Prostate gland (tissue), 2 donors: Measurements from ENCODE around the gene METTL9. TPM values are rescaled to one million over a fixed set of nuclear protein-coding genes. Genes with fewer than 3 reads are reported as not detected.

Experiments
- DNase-seq: peaks from one replicate; pipeline ENCODE4 v3.0.0-alpha.2; 2019; ENCODE audit warnings: low spot score
- H3K27ac ChIP-seq, 2 donors: fragments of 200-600 bp; sonication (generic); 2 replicates each; pipeline ENCODE4 v1.5.1; 2017 to 2019
- H3K27me3 ChIP-seq: fragments of 200-600 bp; sonication (generic); replicated peaks from 2 replicates; pipeline ENCODE4 v1.5.1; 2019; ENCODE audit not compliant: insufficient read depth
- H3K36me3 ChIP-seq, 2 donors: fragments of 200-600 bp; sonication (generic); 1 replicate in 1 of 2; 2 replicates in 1 of 2; pipeline versions ENCODE4 v1.5.1 to v1.8.1; 2017 to 2019
- H3K4me1 ChIP-seq: fragments of 200-600 bp; sonication (generic); replicated peaks from 2 replicates; pipeline ENCODE4 v1.5.1; 2019
- H3K4me3 ChIP-seq, 2 donors: fragments of 200-600 bp; sonication (generic); 2 replicates each; pipeline ENCODE4 v1.5.1; 2017 to 2019
- H3K9me3 ChIP-seq: fragments of 200-600 bp; sonication (generic); 2 replicates; pipeline ENCODE4 v1.5.1; 2017
- POLR2A ChIP-seq: fragments of 450-650 bp; IDR thresholded peaks from one replicate; pipeline ENCODE4 v1.6.1; 2016; ENCODE audit warnings: antibody characterized with exemption, mild to moderate bottlenecking
- POLR2AphosphoS5 ChIP-seq: sonication (generic); formaldehyde crosslinking; IDR thresholded peaks from one replicate; pipeline ENCODE4 v1.6.1; 2017; ENCODE audit warnings: antibody characterized with exemption
- WGBS: methylation state at CpG from one replicate; pipeline ENCODE4 v1.1.5; 2018; 5-methylcytosine and 5-hydroxymethylcytosine counted together
- intact Hi-C: fragments of 100-400 bp; cut with DNase I; formaldehyde crosslinking; loops from one replicate; pipeline ENCODE4 v1.14.2; 2022
- small RNA-seq, 2 donors: library from RNA; depleted of rRNA; stranded (forward); fragments of <200 nt; gene quantifications; one replicate each; pipeline ENCODE3, GENCODE V24; 2016
- total RNA-seq, 2 donors: library from RNA; depleted of rRNA; stranded (reverse); fragments of >200 nt; gene quantifications; one replicate each; pipeline ENCODE4 v1.1.0, GENCODE V29; 2016
- TF ChIP-seq, protein P1 (sequence below), 4 experiments: fragments of 200-600 bp in 2 of 4; fragments of 450-650 bp in 2 of 4; sonication (generic) in 2 of 4; IDR thresholded peaks; 1 replicate in 3 of 4; 2 replicates in 1 of 4; pipeline ENCODE4 v1.5.1; 2016 to 2019; ENCODE audit warnings: antibody characterized with exemption in 4 of 4, mild to moderate bottlenecking in 2 of 4, moderate library complexity in 2 of 4

The METTL9 gene
- total RNA-seq, 2 donors from 2014 or later: 98.9 to 160 TPM

- intact Hi-C loops: no loop called here
- WGBS: 49% methylated on average over 5 of the region's 5 CpGs
- Histone ChIP-seq H3K27me3 (no peaks in the 10 kb centered on the region), H3K4me1 (no peaks in the 10 kb centered on the region), H3K27ac (no peak overlapping the region), H3K9me3 (no peaks in the 10 kb centered on the region), H3K4me3 (no peak overlapping the region), H3K36me3 (no peaks in the 10 kb centered on the region)
- DNase-seq: no peak
- no peak for TF ChIP-seq POLR2A
- TF ChIP-seq POLR2AphosphoS5: no peak
- TF ChIP-seq, protein P1, sequence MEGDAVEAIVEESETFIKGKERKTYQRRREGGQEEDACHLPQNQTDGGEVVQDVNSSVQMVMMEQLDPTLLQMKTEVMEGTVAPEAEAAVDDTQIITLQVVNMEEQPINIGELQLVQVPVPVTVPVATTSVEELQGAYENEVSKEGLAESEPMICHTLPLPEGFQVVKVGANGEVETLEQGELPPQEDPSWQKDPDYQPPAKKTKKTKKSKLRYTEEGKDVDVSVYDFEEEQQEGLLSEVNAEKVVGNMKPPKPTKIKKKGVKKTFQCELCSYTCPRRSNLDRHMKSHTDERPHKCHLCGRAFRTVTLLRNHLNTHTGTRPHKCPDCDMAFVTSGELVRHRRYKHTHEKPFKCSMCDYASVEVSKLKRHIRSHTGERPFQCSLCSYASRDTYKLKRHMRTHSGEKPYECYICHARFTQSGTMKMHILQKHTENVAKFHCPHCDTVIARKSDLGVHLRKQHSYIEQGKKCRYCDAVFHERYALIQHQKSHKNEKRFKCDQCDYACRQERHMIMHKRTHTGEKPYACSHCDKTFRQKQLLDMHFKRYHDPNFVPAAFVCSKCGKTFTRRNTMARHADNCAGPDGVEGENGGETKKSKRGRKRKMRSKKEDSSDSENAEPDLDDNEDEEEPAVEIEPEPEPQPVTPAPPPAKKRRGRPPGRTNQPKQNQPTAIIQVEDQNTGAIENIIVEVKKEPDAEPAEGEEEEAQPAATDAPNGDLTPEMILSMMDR (IDR thresholded peaks at IDR 0.05): no peak
Measured at GRCh38 chr16:21703589-21704174, 104.3 kb downstream of the METTL9 start.

GRCh38 chr16:21704266-21704665, 104.9 kb downstream of the METTL9 start:
- Histone ChIP-seq H3K27me3 (no peaks in the 10 kb centered on the region), H3K4me3 (no peak overlapping the region), H3K4me1 (no peaks in the 10 kb centered on the region), H3K9me3 (no peaks in the 10 kb centered on the region), H3K36me3 (no peaks in the 10 kb centered on the region), H3K27ac (no peak overlapping the region)
- no peak for DNase-seq
- TF ChIP-seq POLR2A (no peak), POLR2AphosphoS5 (no peak)
- TF ChIP-seq, protein P1 (IDR thresholded peaks at IDR 0.05): no peak
- intact Hi-C loops: no loop called here
- 94% methylated on average over 5 of the region's 5 CpGs for WGBS

- TF ChIP-seq, protein P1 (IDR thresholded peaks at IDR 0.05): no peak
- no peak for TF ChIP-seq POLR2AphosphoS5
- no peak for TF ChIP-seq POLR2A
- Histone ChIP-seq H3K4me3 (no peak overlapping the region), H3K9me3 (no peaks in the 10 kb centered on the region), H3K36me3 (no peaks in the 10 kb centered on the region), H3K27me3 (no peaks in the 10 kb centered on the region), H3K4me1 (no peaks in the 10 kb centered on the region), H3K27ac (no peak overlapping the region)
- no peak for DNase-seq
- intact Hi-C loops: loop anchor here (5.0 kb wide), 2 partner anchors 47 to 122 kb away; no protein-coding TSS in a partner anchor
- WGBS: 89% methylated on average over 6 of the region's 6 CpGs
Measured at GRCh38 chr16:21704733-21705132, 105.4 kb downstream of the METTL9 start.

Small RNAs within 50 kb of the gene (small RNA-seq; reads per million reads assigned to genes)
- gene RF00478 (0 reads per million in 2 donors), gene RNU6-1005P (0 to 0.09 reads per million in 2 donors), gene RNU6-196P (0 reads per million in 2 donors)

Other genes starting within 250 kb of the METTL9 start
- 1 to 10 TPM in 1 of 2 donors, not detected in 1; 4.5 TPM for gene IGSF6, start 53.0 kb downstream of the METTL9 start, total RNA-seq
- gene OTOA, start 64.4 kb downstream of the METTL9 start, total RNA-seq: under 1 TPM; 0.68 TPM